Superior temporal gyrus (tissue), 1 donor: ENCODE results near the gene SLC45A2.
"Not testable (repeated sequence)": the region's sequence is repeated elsewhere in the genome, so short reads cannot be mapped to it uniquely, and the experiment has no call there.

Experiments used
- DNase-seq: peaks from one replicate; pipeline ENCODE4 v3.0.0-alpha.2; 2016; ENCODE audit errors: extremely low spot score

SLC45A2 gene, protein sequence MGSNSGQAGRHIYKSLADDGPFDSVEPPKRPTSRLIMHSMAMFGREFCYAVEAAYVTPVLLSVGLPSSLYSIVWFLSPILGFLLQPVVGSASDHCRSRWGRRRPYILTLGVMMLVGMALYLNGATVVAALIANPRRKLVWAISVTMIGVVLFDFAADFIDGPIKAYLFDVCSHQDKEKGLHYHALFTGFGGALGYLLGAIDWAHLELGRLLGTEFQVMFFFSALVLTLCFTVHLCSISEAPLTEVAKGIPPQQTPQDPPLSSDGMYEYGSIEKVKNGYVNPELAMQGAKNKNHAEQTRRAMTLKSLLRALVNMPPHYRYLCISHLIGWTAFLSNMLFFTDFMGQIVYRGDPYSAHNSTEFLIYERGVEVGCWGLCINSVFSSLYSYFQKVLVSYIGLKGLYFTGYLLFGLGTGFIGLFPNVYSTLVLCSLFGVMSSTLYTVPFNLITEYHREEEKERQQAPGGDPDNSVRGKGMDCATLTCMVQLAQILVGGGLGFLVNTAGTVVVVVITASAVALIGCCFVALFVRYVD

DNA sequence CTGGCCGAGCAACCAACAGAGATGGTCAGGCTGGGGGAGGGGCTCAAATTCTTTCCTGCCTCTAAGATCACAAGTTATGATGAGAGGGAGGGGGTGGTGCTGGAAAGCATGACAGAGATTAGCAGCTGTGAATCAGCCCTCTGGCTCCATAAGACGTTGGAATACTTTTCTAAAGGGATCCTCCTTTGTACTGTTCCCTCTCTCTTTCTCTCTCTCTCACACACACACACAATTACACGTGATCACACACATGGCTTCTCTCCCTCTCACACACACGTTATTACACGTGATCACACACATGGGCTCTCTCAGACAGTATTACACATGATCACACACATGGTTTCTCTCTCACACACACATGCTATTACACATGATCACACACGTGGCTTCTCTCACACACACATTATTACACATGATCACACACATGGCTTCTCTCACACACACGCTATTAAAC, at the start of gene SLC45A2:
Gene SLC45A2 (minus strand): TSS at position 23 of the 454 bp plus-strand sequence. CDS start 110 bp downstream, outside the sequence.
- DNase-seq = no peak

DNA sequence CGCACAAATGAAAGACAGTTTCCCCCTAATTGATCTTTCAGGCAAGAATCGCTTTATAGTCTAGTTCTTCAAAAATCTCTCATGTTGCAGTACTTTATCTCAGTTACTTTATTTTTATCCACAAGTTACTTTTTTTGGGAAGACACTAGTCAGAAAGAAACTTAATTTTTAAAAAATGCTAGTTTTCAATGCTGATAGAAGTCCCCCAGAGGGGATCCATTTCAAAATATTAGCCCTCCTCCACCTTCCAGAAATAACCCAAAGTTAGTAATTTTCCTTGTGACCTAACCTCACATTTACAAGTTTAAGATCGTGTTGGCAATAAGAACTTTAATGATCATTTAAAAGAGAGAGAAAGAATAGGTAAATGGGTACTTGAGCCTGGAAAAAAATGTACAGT, 47.5 kb upstream of the SLC45A2 start:
- DNase-seq = no peak

- DNase-seq = no peak
Measured at GRCh38 chr5:34031117-34031516, 46.6 kb upstream of the SLC45A2 start.

- DNase-seq = not testable (repeated sequence)
Measured at GRCh38 chr5:34030585-34030984, 46.1 kb upstream of the SLC45A2 start.

DNA sequence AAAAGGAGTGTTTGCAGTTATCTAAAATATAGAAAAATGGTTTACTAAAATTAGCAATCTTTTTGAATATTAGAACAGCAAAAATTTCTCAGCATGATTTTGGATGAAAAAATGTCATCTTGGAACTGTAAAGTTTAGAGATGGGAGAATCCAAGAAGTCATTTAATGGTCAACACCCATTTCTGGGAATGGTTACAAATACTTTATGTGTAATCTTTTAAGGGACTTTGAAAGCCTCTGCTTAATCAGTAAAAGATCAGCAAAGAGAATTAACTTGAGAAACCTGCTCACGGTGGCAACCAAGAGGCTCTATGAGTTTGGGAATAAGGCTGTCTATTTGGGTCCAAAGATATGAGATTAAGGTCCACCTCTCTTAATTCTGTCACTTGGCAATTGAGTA, 45.6 kb upstream of the SLC45A2 start:
- DNase-seq = no peak

DNA sequence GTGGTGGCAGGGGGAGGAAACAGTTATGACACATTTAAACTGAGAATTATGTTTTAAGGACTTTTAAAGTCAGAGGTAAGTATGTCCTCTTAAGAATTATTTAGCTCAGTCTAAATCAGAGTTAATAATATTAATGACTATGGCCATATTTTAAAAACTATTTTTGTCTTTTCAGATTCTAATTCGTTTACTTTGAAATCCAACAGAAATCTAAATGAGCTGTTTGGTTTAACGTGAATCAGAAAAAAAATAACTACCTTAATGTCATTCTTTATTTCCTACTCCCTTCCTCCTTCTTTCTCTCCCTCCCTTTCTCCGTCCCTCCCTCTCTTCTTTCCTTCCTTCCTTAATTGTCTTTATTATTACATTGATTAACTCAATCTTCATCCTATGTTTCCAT, 43.9 kb upstream of the SLC45A2 start:
- DNase-seq = no peak

- no peak for DNase-seq
Measured at GRCh38 chr5:34026089-34026761, 41.7 kb upstream of the SLC45A2 start.

DNA sequence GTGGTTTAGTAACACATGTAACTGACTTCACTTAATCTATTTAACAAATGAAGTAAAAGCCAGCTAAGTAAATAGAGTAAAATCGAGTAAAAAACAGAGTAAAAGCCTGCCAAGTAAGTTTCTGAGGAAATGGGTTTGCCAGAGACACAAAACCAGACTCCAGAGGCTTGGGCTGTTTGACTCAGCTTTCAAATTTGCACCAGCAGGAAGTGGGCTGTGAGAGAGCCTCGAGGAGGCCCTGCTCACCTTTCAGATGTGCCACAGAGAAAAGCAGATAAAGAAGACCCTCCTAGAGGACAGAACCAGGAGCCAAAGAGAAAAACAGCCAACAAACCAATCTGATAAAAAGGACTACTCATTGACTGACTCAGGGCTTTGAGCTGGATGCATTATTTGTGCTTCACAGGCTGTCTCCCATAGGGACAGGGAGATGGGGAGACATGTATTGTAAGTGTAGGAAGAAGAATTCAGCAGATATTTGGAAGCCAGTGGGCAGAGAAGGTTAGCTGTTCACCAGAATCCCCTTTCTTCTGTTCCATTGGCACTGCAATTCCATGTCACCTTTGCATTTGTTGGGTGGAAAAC, 37.7 kb upstream of the SLC45A2 start:
- DNase-seq = no peak

GRCh38 chr5:34021334-34021733, 36.8 kb upstream of the SLC45A2 start:
- no peak for DNase-seq

DNA sequence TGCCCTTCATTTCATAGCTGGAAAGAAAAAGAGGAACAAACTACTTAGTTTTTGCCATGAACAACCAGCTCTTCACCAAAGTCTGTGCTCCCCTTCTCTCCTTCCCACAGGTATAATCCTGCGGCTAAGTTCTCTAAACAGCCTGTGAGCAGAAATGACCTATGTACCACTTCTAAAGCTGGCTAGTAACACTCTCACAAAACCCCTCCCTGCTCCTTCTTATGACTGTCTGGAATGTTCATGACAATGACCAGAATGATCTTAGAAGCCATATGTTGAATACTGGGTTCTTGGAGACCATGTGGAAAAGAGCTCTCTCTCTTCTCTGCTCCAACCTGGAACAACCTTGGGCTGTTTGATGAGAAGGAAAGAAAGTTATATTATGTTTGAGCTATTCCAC, 36.2 kb upstream of the SLC45A2 start:
- DNase-seq = no peak

- no peak for DNase-seq
Measured at GRCh38 chr5:34017254-34017653, 32.8 kb upstream of the SLC45A2 start.

DNA sequence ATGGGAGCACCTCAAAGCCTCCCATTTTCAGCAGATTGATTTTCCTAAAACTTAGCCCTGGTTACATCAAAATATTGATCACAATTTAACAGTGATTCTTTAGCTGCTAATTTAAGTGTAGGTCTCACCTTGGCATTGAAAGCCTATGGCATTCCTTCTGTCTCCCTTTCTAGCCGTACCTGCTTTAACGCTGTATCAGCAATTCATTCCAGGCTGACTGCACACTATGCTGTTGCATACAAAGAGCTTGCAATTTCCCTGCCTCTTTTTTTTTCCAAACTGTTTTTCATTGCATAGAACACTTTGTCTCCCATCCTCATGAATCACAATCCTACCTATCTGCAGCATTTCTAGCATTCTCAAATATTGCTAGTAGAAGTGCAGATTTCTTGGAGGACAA, 32.3 kb upstream of the SLC45A2 start:
- DNase-seq = no peak

GRCh38 chr5:34016222-34016621, 31.7 kb upstream of the SLC45A2 start:
- DNase-seq = no peak

DNA sequence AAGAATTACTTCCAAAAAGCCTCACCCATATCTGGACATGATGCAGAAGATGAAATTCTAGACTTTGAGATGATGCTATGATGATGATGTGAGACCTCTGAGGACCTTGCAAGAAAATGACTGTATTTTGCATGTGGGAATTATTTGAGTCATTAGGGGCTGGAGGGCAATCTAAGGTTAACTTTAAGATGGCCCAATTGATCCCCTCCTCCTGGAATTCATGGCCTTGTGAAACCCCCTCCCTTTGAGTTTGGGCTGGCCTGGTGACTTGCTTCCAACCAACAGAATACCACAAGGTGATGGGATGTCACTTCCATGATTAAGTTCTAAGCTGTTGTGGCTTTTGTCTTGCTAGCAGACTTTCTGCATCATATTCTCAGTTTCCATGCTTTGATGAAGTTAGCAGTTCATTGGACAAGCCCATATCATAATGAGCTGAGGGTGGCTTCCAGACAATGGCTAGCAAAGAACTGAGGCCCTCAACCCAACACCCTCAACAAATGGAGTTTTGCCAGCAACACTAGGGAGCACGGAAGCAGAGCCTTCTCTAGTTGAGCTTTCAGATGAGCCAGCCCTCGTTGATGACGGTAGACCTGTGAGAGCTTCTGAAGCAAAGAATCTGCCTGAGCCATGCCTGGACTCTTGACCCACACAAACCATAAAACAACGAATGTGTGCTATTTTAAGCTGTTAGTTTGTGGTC, 30.8 kb upstream of the SLC45A2 start:
- DNase-seq = no peak

GRCh38 chr5:34014626-34015025, 30.1 kb upstream of the SLC45A2 start:
- no peak for DNase-seq

- DNase-seq = no peak
Measured at GRCh38 chr5:34013547-34013946, 29.1 kb upstream of the SLC45A2 start.

GRCh38 chr5:34012791-34013190, 28.3 kb upstream of the SLC45A2 start:
- no peak for DNase-seq

DNA sequence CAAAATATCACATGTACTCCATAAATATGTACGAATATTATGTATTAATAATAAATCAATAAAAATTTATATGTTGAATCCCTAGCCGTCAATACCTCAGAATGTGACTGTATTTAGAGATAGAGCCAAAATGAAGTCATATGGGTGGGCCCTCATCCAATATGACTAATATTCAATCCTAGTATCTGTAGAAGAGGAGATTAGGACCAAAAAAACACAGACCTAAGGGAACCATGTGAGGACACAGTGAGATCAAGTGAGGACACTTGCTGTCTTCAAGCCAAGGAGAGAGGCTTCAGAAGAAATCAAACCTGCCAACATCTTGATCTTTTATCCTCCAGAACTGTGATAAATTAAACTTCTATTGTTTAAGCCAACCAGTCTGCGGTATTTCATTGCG, 27.0 kb upstream of the SLC45A2 start:
- no peak for DNase-seq

DNA sequence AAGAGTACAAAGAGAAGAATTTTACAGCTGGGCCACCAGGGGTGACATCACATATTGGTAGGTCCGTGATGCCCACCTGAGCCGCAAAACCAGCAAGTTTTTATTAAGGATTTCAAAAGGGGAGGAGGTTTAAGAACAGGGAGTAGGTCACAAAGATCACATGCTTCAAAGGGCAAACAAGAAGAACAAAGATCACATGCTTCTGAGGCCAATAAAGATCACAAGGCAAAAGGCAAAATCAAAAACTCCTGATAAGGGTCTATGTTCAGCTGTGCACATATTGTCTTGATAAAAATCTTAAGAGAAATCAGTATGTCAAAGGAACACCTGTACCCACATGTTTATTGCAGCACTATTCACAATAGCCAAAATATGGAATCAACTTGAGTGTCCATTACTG, 25.7 kb upstream of the SLC45A2 start:
- DNase-seq = not testable (repeated sequence)

DNA sequence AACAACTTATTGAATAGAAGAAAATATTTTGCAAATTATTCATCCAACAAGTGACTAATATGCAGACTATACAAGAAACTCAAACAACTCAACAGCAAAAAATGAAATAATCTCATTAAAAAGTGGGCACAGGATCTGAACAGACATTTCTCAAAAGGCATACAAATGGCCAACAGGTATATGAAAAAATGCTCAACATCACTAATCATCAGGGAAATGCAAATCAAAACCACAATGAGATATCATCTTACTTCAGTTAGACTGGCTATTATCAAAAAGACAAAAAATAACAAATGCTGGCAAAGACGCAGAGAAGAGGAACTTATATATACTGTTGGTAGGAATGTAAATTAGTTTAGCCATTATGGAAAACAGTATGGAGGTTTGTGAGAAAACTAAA, 25.1 kb upstream of the SLC45A2 start:
- no peak for DNase-seq

DNA sequence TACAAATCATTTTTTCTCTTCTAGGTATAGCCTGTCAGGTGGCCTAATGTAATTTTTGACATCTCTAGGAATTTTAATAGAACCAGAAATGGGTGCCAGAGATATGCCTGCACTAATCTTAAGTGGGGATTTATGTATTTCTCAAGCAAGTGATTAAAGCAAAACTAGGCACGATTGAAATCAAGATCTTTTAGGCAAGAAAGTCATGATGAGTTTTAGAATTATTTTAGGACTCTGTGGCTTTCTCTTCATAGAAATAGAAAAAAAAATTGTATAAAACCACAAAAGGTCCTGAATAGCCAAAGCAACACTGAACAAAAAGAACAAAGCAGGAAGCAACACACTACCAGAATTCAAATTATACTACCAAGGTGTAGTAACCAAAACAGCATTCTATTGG, 24.3 kb upstream of the SLC45A2 start:
- no peak for DNase-seq
